SH-SY5Y (cell line): ENCODE data around the gene LRP1-AS.

Source experiments
- GATA2 ChIP-seq: IDR thresholded peaks from 2 replicates; pipeline ENCODE4 v1.6.1; 2011; ENCODE audit warnings: mild to moderate bottlenecking, low read depth, low read length
- GATA3 ChIP-seq: IDR thresholded peaks from 2 replicates; pipeline ENCODE4 v1.6.1; 2011; ENCODE audit warnings: low read depth, mild to moderate bottlenecking, low read length, moderate library complexity

- TF ChIP-seq GATA3: no peak
- no peak for TF ChIP-seq GATA2
Observed at GRCh38 chr12:57143454-57143853, 4.0 kb downstream of the LRP1-AS start.
